ENCODE measurements around the gene CCDC180. TPM values are rescaled to one million over a fixed set of nuclear protein-coding genes. Genes with fewer than 3 reads are reported as not detected.

CCDC180 gene
- total RNA-seq, 1 experiment from 2014 or later, result 7.9 TPM

DNA sequence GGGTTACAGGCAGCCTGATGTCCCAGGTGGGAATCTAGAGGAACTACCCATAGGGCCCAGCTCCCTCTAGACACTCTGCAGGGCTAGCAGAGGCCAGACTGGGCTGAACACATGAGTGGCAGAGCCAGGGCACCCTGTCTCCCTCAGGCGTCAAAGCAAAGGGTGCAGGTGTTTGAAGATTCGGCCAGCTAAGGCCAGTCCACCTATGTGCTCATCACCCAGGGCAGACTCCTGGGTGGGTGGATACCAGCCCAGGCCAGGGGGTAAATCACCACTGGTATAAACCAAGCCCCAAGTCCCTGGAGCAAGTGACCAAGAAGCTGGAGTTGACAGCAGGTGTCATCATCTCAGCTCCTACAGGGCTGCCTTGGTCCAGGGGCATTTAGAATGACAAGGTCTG, 3.4 kb downstream of the CCDC180 start:
- intact Hi-C loops (cut with micrococcal nuclease), result no loop called here
- POLR2A ChIA-PET, result no interaction called here
- DNase-seq (ENCODE audit: low read depth, low spot score), result no peak

More for the DNA sequence above, 3.4 kb downstream of the CCDC180 start:
- Histone ChIP-seq H3K9ac (ENCODE audit: low read length) (no peak overlapping the region), H3K9me2 (ENCODE audit: insufficient read depth) (no peaks in the 10 kb centered on the region), H2AFZ (ENCODE audit: low read depth, low read length, poor library complexity, severe bottlenecking) (no peak overlapping the region), H3K27me3 (ENCODE audit: insufficient read depth, low read length) (no peaks in the 10 kb centered on the region), H3K9me3 (ENCODE audit: control insufficient read depth in 1 of 2, insufficient read depth in 1 of 2, low read depth in 1 of 2, low read length in 2 of 2) (no peaks in the 10 kb centered on the region), H3K4me3 (replicated peaks in 1 of 2; ENCODE audit: low read depth in 1 of 2, low read length in 2 of 2) (no peak overlapping the region), H3K79me2 (ENCODE audit: insufficient read depth, low read length) (no peaks in the 10 kb centered on the region), H3K27ac (ENCODE audit: low read depth, low read length) (no peak overlapping the region), H3K36me3 (ENCODE audit: control insufficient read depth in 1 of 2, insufficient read depth in 2 of 2, low read length in 2 of 2) (peaks cover 4 to 10% of the 10 kb centered on the region in 2 experiments; a peak in 3 of 4 replicates), H4K20me1 (ENCODE audit: insufficient read depth) (no peaks in the 10 kb centered on the region), H3K4me1 (ENCODE audit: control insufficient read depth in 1 of 2, insufficient read depth in 2 of 2, low read length in 2 of 2) (no peaks in the 10 kb centered on the region), H3K4me2 (ENCODE audit: low read length) (no peak overlapping the region)
- RAD21 ChIA-PET (ENCODE audit: low non-redundant PET in 1 of 2, low total read pairs in 2 of 2, uncharacterized antibody in 2 of 2, unreplicated experiment in 2 of 2), result no interaction called here
- TF ChIP-seq EZH2 (IDR thresholded peaks at IDR 0.05) (no peak), CTCF (IDR thresholded peaks at IDR 0.05 in 2 of 3, conservative IDR thresholded peaks at IDR 0.05 in 1 of 3; ENCODE audit: borderline replicate concordance in 1 of 3, insufficient read depth in 1 of 3, low read depth in 2 of 3, low read length in 2 of 3) (no peak), POLR2AphosphoS5 (IDR thresholded peaks at IDR 0.05; ENCODE audit: low read depth, low read length) (no peak), CEBPB (IDR thresholded peaks at IDR 0.05; ENCODE audit: low read depth) (no peak), EZH2phosphoT487 (IDR thresholded peaks at IDR 0.05; ENCODE audit: borderline replicate concordance) (no peak), CBX3 (IDR thresholded peaks at IDR 0.05; ENCODE audit: low read depth) (no peak), ZFX (IDR thresholded peaks at IDR 0.05) (no peak), ATF3 (IDR thresholded peaks at IDR 0.05) (no peak), SP1 (IDR thresholded peaks at IDR 0.05; ENCODE audit: low read depth) (no peak), SRF (IDR thresholded peaks at IDR 0.05; ENCODE audit: low read depth) (no peak), EGR1 (IDR thresholded peaks at IDR 0.05; ENCODE audit: low read depth) (no peak), POLR2A (IDR thresholded peaks at IDR 0.05; ENCODE audit: borderline replicate concordance, extremely low read depth, insufficient read depth, insufficient read length) (no peak), SIN3A (IDR thresholded peaks at IDR 0.05; ENCODE audit: low read depth) (no peak), ZBTB33 (IDR thresholded peaks at IDR 0.05; ENCODE audit: extremely low read depth, insufficient replicate concordance, low read length) (no peak), ZNF274 (IDR thresholded peaks at IDR 0.05; ENCODE audit: low read depth, low read length) (no peak)
- CTCF ChIA-PET, result no interaction called here
- no TSS peak for BruUV-seq (replicated peaks)
- ATAC-seq, result no peak

Data from HCT116 (cell line).